Stimulated activated CD8-positive, alpha-beta memory T cell treated with anti-CD3 and anti-CD28 coated beads, Interleukin-4, amount 100 ng/mL, for 4 hours (primary cell): ENCODE measurements around the gene UTP3.
"Not testable (repeated sequence)": the region's sequence is repeated elsewhere in the genome, so short reads cannot be mapped to it uniquely, and the experiment has no call there.

ENCODE experiments used
- DNase-seq, 2 donors: peaks; one replicate each; pipeline ENCODE4 v3.0.0-alpha.2; 2020; ENCODE audit warnings: low read depth in 2 of 2, low spot score in 1 of 2

The UTP3 gene, protein sequence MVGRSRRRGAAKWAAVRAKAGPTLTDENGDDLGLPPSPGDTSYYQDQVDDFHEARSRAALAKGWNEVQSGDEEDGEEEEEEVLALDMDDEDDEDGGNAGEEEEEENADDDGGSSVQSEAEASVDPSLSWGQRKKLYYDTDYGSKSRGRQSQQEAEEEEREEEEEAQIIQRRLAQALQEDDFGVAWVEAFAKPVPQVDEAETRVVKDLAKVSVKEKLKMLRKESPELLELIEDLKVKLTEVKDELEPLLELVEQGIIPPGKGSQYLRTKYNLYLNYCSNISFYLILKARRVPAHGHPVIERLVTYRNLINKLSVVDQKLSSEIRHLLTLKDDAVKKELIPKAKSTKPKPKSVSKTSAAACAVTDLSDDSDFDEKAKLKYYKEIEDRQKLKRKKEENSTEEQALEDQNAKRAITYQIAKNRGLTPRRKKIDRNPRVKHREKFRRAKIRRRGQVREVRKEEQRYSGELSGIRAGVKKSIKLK

DNA sequence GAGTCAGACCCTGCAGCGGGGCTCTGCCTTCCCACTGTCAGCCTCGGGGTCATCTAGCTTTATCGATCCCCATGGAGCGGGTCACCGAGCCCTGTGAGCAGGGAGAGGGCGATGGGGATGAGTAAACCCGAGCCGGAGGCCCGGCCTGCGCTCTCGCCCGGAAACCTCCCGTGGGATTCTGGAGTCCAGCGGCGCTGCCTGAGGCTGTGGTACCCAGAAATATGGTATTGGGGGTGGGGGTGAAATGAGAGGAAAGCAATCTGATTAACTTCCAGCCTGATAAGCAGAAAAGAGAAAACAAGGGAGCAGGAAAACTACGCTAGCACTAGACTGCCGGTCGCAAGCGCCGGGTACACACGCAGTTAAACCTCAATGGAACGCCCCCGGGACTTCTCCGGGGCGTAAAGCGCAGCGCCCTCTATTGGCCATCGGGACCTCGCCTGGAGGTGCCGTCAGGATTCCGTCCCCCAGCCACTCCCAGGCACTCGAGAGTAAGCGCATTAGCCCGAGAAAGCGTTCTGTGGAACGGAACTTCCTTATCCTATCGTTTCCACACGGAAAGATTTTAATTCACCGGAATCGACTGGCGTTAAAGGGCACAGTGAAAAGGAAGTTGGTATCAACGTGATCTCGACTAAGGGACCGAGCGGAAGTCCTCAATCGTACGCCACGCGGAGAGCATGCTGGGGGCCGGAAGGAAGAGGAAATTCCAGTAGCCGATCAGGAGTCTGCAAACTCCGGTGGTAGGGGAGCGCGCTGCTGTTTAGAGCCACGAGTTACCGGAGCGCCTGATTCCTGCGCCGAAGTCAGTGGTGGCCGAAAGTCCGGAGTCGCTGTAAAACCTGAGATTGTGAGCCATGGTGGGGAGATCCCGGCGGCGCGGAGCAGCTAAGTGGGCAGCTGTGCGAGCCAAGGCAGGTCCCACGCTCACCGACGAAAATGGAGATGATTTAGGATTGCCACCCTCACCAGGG lies at the start of gene UTP3:
UTP3 (plus strand) TSS at position 712 of the 974 bp plus-strand sequence; CDS start at position 858, 146 bp downstream.
- peak; percentile 83 to 88 for DNase-seq

GRCh38 chr4:70640192-70640591 lies 48.1 kb upstream of the UTP3 start:
- DNase-seq: no peak

DNA sequence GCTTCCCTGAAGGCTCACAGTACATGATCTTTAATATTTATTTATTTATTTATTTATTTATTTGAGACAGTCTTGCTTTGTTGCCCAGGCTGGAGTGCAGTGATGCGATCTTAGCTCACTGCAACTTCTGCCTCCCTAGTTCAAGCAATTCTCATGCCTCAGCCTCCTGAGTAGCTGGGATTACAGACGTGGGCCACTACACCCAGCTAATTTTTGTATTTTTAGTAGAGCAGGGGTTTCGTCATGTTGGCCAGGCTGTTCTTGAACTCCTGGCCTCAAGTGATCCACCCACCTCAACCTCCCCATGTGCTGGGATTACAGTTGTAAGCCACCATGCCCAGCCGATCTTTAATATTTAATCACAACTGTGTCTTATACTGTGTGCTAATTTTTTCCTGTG lies 37.6 kb upstream of the UTP3 start:
- DNase-seq: not testable (repeated sequence)

GRCh38 chr4:70651864-70652506 lies 36.3 kb upstream of the UTP3 start:
- no peak for DNase-seq

DNA sequence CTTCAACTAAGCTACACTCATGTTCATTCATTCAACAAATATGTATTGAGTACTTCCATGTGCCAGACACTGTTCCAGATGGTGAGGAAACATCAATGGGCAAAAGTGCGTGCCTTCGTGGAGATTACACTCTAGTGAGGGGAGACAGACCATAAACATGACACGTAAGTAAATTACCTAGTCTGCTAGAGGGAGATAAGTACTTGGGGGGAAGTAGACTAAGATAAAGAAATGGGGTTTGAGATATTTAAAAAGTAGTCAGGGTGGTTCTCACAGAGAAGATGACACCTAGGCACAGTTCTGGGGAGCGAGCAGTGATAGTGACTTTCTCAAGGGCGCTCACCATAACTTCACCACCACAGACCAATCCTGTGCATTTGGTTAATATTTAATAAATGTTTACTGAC lies 33.7 kb upstream of the UTP3 start:
- no peak for DNase-seq

GRCh38 chr4:70657326-70657725 lies 31.0 kb upstream of the UTP3 start:
- no peak for DNase-seq

GRCh38 chr4:70658418-70658817 lies 29.9 kb upstream of the UTP3 start:
- no peak for DNase-seq

GRCh38 chr4:70660106-70660505 lies 28.2 kb upstream of the UTP3 start:
- DNase-seq: no peak

GRCh38 chr4:70661309-70661922 lies 26.9 kb upstream of the UTP3 start:
- not testable (repeated sequence) for DNase-seq

DNA sequence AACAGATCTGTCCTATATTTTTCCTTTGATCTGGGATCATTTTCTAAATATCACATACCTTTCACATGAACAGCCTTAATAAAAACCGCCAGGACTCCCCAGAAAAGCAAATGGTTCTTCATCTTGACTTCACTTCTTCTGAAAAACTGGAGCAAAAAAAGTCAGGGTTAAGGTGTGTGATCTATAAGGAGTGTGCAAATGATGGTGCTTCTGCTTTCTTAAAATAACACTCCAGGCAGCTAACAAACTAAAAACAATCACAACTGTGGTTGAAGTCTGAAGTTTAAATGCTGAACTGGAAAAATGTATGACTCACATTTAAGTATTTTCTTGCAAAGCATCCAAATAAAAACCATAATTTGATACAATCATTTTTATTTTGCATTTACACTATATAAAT lies 22.0 kb upstream of the UTP3 start, which contains the start of gene JCHAIN:
JCHAIN (minus strand) TSS at position 140 of the 400 bp plus-strand sequence; CDS start at position 122, 18 bp downstream.
- DNase-seq: no peak

- no peak for DNase-seq
These were observed 20.4 kb upstream of the UTP3 start for GRCh38 chr4:70667740-70668535.

DNA sequence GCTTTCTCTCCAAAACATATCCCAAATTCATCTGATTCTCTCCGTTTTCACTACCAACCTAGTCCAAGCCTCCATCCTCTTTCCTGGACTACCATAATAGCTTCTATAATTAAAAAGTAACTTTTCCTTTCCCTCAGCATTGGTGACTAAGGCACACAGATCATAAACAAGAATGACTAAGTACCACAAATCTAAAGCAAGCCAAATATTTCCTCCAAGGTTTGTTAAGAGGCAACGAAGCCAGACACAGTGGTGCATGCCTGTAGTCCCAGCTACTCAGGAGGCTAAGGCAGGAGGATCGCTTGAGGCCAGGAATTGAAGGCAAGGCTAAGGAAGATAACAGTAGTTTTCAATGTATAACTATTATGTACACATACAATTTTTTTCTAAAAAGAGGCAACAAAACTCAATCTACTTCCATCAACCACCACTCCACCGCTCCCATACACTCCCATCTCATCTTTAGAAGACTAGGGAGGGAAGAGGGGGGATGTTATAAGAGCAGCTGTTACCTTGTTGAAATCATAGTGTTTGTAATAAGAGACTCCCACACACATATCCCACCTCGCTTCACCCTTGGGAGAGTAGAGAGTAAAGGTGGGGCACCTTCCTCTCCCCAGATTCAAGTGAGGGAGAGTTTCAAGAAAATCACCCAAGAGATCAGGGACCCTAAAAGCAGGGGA lies 17.9 kb upstream of the UTP3 start:
- DNase-seq: no peak

- DNase-seq: no peak
These were observed 17.2 kb upstream of the UTP3 start for GRCh38 chr4:70671091-70671490.

- no peak for DNase-seq
These were observed 14.1 kb upstream of the UTP3 start for GRCh38 chr4:70674191-70674590.

DNA sequence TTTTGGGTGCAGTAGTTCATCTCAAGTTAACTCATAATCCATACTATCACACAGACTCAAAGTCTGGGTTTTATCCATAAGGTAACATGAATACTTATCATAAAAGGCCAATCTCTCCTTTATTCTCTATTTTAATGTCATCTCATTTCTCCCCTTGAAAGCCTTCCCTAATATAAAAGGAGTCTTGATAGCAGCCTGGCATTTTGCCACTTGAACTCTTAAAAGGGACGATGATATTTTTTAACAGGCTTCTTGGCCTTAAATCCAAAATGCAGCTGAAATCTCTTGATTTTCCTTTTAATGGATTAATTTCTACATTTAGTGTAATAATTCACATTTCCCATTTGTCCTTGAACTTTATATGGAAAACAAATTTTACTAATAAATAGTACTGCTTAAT lies 13.6 kb upstream of the UTP3 start:
- no peak for DNase-seq

DNA sequence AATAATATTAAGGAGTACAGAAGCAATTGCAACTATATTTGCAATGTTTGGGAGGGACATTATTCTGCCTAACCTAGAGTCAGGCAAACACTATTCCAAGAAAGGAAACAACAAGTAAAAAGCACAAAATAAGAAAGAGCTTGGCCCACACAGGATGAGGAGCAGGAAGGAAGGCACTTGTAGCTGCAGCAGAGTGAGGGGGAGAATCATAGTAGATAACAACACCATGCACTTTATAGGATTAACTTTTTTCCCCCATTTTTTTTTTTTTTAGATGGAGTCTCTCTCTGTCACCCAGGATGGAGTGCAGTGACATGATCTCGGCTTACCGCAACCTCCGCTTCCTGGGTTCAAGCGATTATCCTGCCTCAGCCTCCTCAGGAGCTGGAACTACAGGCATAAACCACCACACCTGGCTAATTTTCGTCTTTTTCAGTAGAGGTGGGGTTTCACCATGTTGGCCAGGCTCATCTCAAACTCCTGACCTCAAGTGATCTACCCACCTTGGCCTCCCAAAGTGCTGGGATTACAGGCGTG lies 11.7 kb upstream of the UTP3 start:
- DNase-seq: no peak

GRCh38 chr4:70678383-70678999 lies 9.8 kb upstream of the UTP3 start:
- DNase-seq: no peak

- DNase-seq: no peak
These were observed 7.4 kb upstream of the UTP3 start for GRCh38 chr4:70680934-70681333.

- DNase-seq: no peak
These were observed 6.6 kb upstream of the UTP3 start for GRCh38 chr4:70681704-70682103.
